HK-2 (cell line): Measurements from ENCODE around the gene DBP.
A peak's percentile ranks its signal among the peaks of the same experiment; 100 is the strongest.

Experiments used
- DNase-seq: peaks from one replicate; pipeline ENCODE4 v3.0.0-alpha.2; 2018; ENCODE audit not compliant: unreplicated experiment

The DBP gene

DNA sequence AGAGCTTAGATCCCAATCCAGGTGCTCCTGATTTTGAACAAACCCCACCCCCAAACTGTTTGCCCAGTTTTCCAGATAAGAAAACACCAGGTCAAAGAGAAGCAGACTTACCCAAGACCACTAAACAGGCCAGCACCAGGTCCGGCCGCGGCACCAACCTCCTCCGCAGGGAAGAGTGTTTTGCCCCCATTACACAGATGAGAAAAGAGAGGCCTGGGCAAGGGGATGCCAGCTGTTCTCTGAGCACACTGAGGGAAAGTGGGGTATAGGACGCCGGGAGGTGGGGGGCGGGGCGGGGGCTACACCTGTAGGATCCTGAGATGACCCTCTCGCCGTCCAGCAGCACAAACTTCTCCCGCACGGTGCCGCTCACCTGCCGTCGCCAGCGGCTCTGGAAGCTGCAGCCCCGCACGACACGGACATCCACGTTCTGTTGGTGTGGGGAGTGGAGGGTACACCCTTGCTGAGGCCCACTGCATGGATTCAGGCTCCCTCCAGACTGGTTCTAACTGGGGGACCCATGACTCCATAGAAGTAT lies 27.5 kb downstream of the DBP start:
- DNase-seq = no peak

DNA sequence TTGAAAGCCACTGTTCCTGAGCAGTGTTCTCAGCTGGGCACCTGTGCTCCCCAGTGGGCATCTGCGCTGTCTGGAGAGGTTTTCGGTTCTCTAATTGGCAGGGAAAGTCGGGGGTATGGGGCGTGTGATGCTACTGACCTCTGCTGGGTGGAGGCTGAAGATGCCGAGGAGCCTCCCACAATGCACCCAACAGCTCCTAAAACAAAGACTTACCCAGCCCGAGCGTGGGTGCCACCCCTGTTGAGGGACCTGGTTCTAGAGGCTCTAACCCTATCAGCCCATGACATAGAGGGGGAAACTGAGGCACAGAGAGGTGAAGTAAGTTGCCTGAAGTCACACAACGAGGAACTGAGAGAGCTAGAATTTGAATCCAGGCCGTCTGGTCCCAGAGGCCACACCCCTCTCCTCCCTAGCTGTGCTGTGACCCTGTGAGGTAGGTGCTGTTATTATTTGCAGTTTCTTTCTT lies 28.3 kb downstream of the DBP start:
- DNase-seq = no peak

DNA sequence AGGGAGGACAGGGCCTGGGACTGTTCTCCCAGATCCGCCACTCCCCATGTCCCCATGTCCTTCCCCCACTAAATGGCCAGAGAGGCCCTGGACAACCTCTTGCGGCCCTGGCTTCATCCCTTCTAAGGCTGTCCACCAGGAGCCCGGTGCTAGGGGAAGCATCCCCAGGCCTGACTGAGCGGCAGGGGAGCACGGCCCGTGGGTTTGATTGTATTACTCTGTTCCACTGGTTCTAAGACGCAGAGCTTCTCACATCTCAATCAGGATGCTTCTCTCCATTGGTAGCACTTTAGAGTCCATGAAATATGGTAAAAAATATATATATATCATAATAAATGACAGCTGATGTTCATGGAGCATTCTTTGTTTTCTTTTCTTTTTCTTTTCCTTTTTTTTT lies 29.8 kb downstream of the DBP start:
- no peak for DNase-seq

DNA sequence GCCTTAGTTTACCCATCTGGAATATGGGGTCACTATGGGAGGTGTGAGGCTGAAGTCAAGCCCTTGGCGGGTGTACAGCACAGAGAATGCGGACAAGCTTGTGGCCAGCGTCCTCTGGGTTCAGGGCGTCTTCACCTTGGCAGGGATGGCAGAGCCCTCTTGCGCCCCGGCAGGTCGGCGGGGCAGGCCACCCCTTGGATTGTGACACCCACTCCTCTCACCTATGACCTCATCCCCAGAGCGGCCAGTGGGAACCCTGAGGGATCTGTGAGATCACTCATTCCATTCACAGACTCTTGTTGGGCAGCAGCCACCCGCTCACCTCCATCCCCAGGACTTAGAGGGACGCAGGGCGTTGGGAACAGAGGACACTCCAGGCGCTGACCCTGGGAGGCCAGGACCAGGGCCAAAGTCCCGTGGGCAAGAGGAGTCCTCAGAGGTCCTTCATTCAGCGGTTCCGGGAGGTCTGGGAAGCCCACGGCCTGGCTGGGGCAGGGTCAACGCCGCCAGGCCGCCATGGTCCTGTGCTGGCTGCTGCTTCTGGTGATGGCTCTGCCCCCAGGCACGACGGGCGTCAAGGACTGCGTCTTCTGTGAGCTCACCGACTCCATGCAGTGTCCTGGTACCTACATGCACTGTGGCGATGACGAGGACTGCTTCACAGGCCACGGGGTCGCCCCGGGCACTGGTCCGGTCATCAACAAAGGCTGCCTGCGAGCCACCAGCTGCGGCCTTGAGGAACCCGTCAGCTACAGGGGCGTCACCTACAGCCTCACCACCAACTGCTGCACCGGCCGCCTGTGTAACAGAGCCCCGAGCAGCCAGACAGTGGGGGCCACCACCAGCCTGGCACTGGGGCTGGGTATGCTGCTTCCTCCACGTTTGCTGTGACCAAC lies 30.5 kb downstream of the DBP start, which contains the start of gene SPACA4:
Gene SPACA4, plus strand, starts transcription at position 280 of the 896 bp plus-strand sequence. Its CDS starts 237 bp downstream, at position 517.
- no peak for DNase-seq

DNA sequence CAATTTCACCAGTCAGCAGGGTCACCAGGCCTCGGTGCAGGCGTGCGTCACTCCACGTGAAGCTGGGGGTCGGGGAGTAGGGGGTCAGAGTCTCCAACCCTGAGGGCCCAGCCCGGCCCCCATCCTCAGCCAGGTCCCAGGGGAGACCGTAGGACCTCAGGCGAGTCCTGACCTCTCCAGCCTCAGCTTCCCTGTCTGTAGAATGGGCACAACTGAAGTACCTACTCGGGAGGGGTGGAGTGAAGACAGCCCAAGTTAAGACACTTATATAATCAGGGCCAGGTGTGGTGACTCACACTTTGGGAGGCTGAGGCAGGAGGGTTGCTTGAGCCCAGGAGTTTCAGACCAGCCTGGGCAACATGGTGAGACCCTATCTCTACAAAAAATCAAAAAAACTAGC lies 33.3 kb downstream of the DBP start:
- DNase-seq = no peak

DNA sequence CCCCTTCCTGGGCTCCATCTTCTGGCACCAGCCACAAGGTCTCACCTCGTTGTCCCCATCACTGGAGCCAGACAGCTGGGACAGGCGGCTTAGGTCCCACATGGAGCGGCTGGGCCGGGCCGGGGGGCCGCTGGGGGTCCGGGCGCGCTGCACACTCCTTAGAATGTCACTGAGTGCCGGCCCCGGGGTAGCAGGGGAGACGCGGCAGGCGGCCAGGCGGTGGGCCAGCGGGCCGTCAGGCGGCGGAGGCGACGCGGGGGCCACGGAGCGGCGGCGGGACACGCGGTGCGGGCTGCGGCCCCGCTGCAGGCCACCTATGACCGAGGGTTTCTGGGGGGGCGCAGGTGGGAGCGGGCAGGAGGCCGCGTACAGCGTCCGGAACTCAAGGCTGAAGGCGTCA lies 33.7 kb downstream of the DBP start:
- no peak for DNase-seq

DNA sequence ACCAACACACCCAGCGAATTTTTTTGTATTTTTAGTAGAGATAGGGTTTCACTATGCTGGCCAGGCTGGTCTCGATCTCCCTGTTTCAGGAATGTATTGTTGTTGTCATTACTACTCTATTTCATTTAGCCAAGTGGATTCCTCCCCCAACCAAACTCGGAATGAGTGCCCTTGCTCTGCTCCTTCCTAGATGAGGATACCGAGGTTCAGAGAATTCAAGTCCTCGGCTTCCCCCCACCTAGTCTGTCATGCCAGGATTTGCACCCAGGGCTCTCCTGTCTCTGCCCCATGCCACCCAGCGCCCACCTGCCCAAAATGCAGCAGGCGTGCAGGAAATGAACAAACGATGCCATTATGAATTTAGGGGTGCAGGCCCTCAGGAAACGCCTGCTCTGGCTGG lies 34.2 kb downstream of the DBP start:
- DNase-seq = no peak

DNA sequence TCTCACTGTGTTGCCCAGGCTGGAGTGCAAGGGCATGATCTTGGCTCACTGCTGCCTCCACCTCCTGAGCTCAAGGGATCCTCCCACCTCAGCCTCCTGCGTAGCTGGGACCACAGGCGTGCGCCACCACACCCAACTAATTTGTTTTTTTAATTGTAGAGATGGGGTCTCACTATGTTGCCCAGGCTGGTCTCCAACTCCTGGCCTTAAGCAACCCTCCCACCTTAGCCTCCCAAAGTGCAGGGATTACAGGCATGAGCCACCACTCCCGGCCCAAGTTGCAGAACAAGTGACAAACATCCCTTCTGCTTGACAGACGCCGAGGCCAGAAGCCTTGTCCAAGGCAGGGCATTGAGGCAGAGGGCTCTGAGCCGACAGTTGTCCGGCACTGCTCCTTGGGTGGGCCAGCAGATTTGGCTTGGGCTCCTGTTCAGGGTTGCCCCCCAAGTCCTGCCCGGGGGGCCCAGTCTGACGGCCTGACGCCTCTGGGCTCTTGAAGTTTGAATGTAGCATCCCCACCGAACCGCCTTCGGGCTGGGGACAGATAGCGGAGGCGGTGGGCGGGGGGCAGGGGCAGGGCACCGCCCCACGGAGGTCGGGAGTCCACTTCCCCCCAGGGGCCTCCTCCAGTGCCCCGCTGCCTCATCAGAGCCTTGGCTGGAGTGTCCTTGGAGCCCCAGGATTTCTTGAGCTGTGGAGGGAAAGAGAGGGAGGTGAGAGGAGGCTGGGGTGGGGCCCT lies 36.3 kb downstream of the DBP start:
- DNase-seq = no peak

DNA sequence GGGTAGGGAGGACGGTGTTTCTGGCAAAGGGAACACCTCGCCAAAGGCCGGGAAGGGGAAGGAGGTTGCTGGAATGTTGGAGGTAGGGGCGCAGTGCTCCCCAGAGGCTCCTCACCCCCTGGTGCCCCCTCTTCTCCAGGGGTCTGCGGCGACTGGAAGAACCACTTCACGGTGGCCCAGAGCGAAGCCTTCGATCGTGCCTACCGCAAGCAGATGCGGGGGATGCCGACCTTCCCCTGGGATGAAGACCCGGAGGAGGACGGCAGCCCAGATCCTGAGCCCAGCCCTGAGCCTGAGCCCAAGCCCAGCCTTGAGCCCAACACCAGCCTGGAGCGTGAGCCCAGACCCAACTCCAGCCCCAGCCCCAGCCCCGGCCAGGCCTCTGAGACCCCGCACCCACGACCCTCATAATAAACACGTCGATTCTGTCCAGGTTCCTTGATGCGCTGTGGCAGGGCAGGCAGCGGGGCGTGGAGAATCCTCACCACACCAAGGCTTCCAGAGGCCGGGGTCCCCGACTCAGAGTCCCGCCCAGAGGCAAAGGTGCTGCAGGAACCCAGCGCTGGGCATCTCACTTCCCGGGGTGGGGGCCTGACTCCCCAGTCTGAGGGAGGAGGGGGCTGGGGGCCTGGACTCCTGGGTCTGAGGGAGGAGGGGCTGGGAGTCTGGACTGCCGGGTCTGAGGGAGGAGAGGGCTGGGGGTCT lies 38.0 kb downstream of the DBP start:
- no peak for DNase-seq

DNA sequence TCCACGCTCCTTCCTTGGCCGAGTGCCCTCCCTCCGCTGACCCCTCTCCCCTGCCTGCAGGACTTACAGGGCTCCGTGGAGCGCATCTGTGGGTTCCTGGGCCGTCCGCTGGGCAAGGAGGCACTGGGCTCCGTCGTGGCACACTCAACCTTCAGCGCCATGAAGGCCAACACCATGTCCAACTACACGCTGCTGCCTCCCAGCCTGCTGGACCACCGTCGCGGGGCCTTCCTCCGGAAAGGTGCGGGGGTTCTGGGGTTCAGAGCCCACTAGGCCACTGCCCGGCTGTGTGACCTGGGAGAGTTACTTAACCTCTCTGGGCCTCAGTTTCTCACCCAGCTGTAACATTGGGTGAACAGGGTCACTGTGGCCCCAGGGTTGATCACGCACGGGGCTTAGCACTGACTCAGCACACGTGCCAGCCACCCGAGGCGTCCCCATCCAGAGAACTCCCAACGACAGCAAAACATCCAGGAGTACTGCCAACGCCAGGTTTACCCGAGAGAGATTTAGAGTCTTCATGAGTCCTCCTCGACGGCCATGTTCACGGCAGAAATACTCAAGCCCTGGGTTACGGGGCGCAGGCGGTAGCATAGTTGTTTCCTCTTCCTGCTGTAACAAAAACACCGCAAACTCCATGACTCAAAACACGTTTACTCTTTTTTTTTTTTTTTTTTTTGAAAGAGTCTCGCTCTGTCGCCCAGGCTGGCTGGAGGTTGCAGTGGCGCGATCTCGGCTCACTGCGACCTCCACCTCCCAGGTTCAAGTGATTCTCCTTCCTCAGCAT lies 40.3 kb downstream of the DBP start:
- DNase-seq = no peak

DNA sequence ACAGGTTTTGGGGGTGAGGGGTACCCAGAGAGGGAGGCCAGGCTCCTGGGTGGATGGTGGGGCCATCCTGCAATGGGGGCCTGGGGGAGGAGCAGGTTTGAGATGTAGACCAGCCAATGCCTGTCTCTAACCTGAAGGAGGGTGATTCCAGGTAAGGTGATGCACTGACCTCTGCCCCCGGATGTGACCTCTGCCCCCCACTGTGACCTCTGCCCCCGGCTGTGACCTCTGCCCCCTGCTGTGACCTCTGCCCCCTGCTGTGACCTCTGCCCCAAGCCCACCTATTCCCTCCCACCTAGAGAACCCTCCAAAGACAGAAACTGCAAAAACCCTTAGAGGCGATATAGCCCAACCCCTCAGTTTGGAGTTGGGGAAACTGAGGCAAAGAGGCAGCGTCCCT lies 40.9 kb downstream of the DBP start:
- DNase-seq = no peak

DNA sequence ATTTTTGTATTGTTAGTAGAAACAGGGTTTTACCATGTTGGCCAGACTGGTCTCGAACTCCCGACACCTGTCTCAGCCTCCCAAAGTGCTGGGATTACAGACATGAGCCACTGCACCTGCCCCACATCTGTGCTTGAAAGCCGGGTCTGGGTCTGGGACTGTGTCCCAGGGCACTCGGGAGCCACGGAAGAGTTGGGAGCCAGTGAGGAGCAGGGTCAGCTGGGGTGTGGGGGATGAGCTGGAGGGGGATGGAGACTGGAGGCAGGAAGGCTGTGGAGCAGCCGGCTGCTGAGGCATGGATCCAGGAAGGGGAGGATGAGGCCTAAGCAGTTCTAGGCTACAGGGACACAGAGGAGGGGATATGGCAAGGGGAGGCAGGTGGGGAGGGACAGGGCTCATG lies 41.3 kb downstream of the DBP start:
- DNase-seq = no peak

DNA sequence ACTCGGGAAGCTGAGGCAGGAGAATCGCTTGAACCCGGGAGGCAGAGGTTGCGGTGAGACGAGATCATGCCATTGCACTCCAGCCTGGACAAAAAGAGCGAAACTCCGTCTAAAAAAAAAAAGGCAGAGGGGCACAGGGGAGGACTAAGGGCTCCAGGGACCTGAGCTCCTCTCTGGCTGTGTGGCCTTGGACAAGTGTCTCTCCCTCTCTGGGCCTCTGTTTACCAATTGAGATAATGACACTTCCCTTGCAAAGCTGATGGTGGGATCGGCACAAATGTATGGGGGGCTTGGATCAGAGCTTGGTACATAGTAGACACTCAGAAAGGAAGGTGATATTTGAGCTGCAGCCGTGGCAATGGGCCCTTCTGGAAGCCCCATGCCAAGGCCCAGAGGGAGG lies 42.0 kb downstream of the DBP start:
- DNase-seq = no peak

DNA sequence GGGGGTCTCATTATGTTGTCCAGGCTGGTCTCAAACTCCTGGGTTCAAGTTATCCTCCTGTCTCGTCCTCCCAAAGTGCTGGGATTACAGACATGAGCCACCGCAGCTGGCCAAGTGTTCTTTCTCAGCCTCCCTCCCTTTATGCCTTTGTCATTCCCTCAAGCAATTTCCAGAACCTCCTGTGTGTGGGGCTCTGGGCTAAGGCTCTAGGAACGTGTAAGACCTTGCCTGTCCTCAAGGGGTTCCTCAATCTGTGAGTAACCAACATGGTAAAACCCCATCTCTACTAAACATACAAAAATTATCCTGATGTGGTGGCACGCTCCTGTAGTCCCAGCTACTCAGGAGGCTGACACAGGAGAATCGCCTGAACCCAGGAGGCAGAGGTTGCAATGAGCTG lies 46.2 kb downstream of the DBP start:
- no peak for DNase-seq

DNA sequence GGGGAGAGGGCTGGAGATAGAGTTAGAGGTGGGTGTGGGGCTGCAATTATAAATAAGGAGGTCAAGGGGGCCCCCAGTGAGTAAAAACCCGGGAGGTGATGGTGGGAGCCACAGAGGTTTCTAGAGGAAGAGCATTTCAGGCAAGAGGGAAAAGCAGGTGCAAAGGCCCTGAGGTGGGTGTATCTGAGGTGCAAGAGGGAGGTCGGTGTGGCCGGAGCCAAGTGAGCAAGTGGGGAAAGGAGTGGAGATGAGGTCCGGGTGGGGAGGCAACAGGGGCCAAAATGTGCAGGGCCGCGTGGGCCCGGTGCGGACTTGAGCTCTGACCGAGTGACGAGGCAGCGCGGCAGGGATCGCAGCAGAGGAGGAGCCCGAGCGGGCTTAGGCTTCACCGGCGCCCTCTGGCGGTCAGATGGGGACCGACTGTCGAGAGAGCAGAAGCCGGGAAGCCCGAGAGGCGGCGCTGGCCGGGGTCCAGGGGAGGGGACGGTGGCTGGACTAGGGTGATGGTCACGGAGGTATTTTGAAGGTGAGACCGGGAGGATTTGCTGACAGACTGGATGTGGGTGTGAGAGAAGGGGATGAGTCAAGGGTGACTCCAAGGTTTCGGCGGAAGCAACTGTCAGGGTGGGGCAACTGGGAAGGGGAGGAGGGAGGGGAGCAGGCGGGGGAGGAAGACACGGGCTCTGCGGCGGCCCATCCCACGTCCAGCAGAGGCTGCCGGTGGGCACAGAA lies 48.3 kb downstream of the DBP start:
- DNase-seq = peak; percentile 98

DNA sequence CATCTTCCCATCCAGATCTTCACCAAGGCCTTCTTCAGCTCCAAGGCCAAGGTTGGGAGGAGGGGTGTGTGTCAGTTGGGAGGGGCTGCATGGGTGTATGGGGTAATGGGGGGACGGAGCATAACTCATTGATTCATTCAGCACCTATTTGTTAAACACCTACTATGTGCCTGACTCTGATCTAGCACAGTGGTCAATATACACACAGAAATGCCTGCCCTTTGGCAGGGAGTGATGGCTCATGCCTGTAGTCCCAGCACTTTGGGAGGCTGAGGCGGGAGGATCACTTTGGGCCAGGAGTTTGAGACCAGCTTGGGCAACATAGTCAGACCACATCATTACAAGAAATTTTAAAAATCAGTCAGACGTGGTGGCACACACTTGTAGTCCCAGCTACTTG lies 49.8 kb downstream of the DBP start:
- DNase-seq = no peak

DNA sequence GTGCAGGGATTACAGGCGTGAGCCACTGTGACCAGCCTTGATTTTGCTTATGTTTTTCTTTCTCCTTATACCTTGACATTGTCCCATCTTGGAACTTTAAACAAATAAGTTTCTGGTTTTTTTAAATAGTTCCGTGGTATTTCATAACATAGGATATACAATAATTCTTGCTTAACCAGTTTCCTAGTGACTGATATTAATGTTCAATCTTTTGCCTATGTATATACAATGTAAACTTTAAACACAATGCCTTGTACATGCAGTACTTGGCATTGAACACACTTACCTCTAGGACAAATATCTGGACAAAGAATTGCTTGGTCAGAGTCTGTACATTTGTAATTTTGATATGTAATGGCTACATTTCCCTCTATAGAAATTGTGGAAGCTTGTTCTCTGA lies 55.0 kb downstream of the DBP start:
- no peak for DNase-seq
